Esophagus squamous epithelium (tissue), 5 donors: Measurements from ENCODE around the gene PATL2. TPM values are rescaled to one million over a fixed set of nuclear protein-coding genes. Genes with fewer than 3 reads are reported as not detected.

Experiments used
- DNase-seq: peaks from one replicate; lab custom pipeline; 2025; lab: John Stamatoyannopoulos, UW
- H3K27ac ChIP-seq, 4 donors: fragments of 200-600 bp; sonication (generic); one replicate each; pipeline ENCODE4 v1.5.1; 2016 to 2019; ENCODE audit warnings: mild to moderate bottlenecking in 1 of 4
- H3K27me3 ChIP-seq, 4 donors: fragments of 200-600 bp; sonication (generic); 1 replicate in 3 of 4; 2 replicates in 1 of 4; pipeline versions ENCODE4 v1.5.1 to v1.6.0; 2017 to 2021; ENCODE audit warnings: antibody characterized with exemption in 1 of 4
- H3K36me3 ChIP-seq, 3 donors: fragments of 200-600 bp; sonication (generic); one replicate each; pipeline ENCODE4 v1.5.1; 2016 to 2019
- H3K4me1 ChIP-seq, 3 donors: fragments of 200-600 bp; sonication (generic); one replicate each; pipeline ENCODE4 v1.5.1; 2017 to 2019
- H3K4me3 ChIP-seq, 4 donors: fragments of 200-600 bp; sonication (generic); 1 replicate in 3 of 4; 2 replicates in 1 of 4; pipeline ENCODE4 v1.5.1; 2016 to 2019; ENCODE audit warnings: mild to moderate bottlenecking in 2 of 4, moderate library complexity in 1 of 4
- H3K9me3 ChIP-seq, 3 donors: fragments of 200-600 bp; sonication (generic); one replicate each; pipeline ENCODE4 v1.5.1; 2016 to 2019
- POLR2A ChIP-seq, 4 donors: fragments of 450-650 bp; IDR thresholded peaks; one replicate each; pipeline ENCODE4 v1.6.1; 2017; ENCODE audit warnings: antibody characterized with exemption in 4 of 4, mild to moderate bottlenecking in 4 of 4, moderate library complexity in 3 of 4
- WGBS, 2 donors: methylation state at CpG; one replicate each; pipeline ENCODE4 v1.1.5; 2018; 5-methylcytosine and 5-hydroxymethylcytosine counted together
- intact Hi-C: fragments of 100-400 bp; cut with DNase I; formaldehyde crosslinking; loops from one replicate; pipeline ENCODE4 v1.15.0; 2022
- total RNA-seq, 4 donors: library from RNA; depleted of rRNA; stranded (reverse); fragments of >200 nt; gene quantifications; one replicate each; pipeline ENCODE4 v1.1.0, GENCODE V29; 2016
- TF ChIP-seq, protein P1 (sequence below), 6 experiments: fragments of 450-650 bp in 4 of 6; fragments of 200-600 bp in 2 of 6; sonication (generic) in 2 of 6; IDR thresholded peaks; one replicate each; pipeline ENCODE4 v1.5.1; 2016 to 2019; ENCODE audit warnings: antibody characterized with exemption in 6 of 6, mild to moderate bottlenecking in 4 of 6, moderate library complexity in 4 of 6
- donor health status: DM: yes; HTN: yes; CAD: no.

PATL2 gene
- total RNA-seq, 4 donors from 2014 or later: 1.3 TPM; not detected in 3

DNA sequence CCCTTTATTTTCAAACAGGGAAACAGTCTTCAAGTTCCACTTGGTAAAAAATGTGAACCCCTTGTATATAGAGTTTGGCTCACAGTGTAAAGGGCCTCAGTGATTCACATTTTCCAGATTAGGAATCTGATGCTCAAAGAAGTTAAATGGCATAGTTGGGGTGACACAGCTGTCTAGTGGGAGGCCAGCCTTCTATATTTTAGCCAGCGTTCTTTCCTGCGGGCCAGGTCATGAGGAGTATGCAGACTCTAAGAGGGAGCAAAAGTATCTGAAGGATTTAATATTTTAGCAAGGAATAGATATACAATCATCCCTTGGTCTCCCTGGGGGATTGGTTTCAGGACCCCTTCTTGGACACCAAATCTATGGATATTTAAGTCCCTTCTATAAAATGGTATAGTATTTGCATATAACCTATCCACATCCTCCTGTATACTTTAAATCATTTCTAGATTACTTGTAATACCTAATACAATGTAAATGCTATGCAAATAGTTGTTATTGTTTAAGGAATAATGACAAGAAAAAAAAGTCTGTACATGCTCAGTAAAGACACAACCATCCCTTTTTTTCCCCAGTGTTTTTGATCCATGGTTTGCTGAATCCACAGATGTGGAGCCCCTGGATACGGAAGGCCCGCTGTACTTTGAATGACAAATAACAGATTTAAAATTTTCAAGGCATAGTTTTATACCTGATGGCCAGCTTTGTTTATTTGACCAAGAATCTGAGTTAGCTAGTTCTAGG is 7.2 kb upstream of the PATL2 start:
- WGBS, 2 donors: 48 to 65% methylated on average over 4 of the region's 4 CpGs
- Histone ChIP-seq H3K4me3 (no peak overlapping the region), H3K27ac (no peak overlapping the region), H3K9me3 (no peaks in the 10 kb centered on the region), H3K4me1 (peaks cover 3 to 50% (median 24%) of the 10 kb centered on the region in 3 donors), H3K36me3 (peaks cover 6 to 56% (median 43%) of the 10 kb centered on the region in 3 donors), H3K27me3 (no peaks in the 10 kb centered on the region)
- TF ChIP-seq, protein P1, sequence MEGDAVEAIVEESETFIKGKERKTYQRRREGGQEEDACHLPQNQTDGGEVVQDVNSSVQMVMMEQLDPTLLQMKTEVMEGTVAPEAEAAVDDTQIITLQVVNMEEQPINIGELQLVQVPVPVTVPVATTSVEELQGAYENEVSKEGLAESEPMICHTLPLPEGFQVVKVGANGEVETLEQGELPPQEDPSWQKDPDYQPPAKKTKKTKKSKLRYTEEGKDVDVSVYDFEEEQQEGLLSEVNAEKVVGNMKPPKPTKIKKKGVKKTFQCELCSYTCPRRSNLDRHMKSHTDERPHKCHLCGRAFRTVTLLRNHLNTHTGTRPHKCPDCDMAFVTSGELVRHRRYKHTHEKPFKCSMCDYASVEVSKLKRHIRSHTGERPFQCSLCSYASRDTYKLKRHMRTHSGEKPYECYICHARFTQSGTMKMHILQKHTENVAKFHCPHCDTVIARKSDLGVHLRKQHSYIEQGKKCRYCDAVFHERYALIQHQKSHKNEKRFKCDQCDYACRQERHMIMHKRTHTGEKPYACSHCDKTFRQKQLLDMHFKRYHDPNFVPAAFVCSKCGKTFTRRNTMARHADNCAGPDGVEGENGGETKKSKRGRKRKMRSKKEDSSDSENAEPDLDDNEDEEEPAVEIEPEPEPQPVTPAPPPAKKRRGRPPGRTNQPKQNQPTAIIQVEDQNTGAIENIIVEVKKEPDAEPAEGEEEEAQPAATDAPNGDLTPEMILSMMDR (IDR thresholded peaks at IDR 0.05): no peak
- TF ChIP-seq POLR2A (IDR thresholded peaks at IDR 0.05): no peak
- no peak for DNase-seq
- intact Hi-C loops: no loop called here

DNA sequence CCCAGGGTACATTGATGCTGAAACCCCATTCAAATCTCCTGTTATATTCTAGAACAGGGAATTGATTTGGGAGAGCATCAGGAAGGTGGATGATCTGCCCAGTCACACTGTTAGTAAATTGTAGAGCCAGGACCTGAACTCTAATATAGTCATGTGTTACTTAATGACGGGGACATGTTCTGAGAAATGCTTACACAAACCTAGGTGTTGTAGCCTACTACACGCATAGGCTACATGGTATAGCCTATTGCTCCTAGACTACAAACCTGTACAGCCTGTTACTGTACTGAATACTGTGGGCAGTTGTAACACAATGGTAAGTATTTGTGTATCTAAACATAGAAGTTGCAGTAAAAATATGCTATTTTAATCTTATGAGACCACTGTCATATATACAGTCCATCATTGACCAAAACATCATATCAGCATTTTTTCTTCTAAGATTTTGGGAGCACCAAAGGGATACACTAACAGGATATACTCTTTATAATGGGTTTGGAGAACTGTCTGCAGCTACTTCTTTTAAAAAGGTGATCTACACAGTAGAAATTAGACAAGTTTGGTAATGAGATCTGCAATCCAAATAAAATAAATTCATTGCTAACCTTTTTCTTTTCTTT is 6.0 kb upstream of the PATL2 start:
- DNase-seq: no peak
- 89 to 92% methylated on average over 2 of the region's 2 CpGs for WGBS, 2 donors
- H3K9me3 ChIP-seq: no peaks in the 10 kb centered on the region
- H3K36me3 ChIP-seq: peaks cover 6 to 56% (median 43%) of the 10 kb centered on the region in 3 donors
- H3K4me3 ChIP-seq: no peak overlapping the region
- H3K4me1 ChIP-seq: peaks cover 9 to 58% (median 24%) of the 10 kb centered on the region in 3 donors
- no peak overlapping the region for H3K27ac ChIP-seq
- no peak for TF ChIP-seq POLR2A (IDR thresholded peaks at IDR 0.05)
- TF ChIP-seq, protein P1 (IDR thresholded peaks at IDR 0.05): no peak
- H3K27me3 ChIP-seq: no peaks in the 10 kb centered on the region
- intact Hi-C loops: no loop called here

DNA sequence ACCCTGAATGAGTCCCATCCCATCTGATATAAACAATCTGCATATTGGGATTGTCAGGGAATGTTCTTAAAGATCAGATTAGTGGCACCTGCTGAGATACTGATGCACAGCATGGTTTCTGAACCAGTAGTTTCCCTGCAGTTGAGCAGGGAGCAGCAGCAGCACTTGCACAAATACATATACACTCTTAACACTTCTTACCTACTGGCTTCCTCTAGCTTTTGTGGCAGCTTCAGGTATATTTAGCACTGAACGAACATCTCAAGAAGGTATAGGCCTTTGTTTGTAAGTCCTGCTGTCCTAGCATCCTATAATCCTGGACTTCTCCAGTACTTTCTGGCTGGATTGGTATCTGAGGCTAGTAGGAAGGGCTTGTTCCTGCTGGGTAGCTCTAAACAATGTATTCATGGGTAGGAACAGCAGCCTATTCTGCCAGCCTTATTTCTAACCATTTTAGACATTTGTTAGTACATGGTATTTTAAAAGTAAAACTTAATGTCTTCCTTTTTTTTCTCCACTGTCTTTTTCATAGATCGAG is 4.7 kb upstream of the PATL2 start:
- intact Hi-C loops: no loop called here
- Histone ChIP-seq H3K27me3 (no peaks in the 10 kb centered on the region), H3K9me3 (no peaks in the 10 kb centered on the region), H3K4me1 (peaks cover 9 to 58% (median 24%) of the 10 kb centered on the region in 3 donors), H3K27ac (no peak overlapping the region), H3K4me3 (peak overlapping the region in 1 of 4 donors; percentile 90), H3K36me3 (peaks cover 6 to 56% (median 43%) of the 10 kb centered on the region in 3 donors)
- 58 to 80% methylated on average over 2 of the region's 2 CpGs for WGBS, 2 donors
- TF ChIP-seq POLR2A (IDR thresholded peaks at IDR 0.05): no peak
- TF ChIP-seq, protein P1 (IDR thresholded peaks at IDR 0.05): no peak
- DNase-seq: no peak

DNA sequence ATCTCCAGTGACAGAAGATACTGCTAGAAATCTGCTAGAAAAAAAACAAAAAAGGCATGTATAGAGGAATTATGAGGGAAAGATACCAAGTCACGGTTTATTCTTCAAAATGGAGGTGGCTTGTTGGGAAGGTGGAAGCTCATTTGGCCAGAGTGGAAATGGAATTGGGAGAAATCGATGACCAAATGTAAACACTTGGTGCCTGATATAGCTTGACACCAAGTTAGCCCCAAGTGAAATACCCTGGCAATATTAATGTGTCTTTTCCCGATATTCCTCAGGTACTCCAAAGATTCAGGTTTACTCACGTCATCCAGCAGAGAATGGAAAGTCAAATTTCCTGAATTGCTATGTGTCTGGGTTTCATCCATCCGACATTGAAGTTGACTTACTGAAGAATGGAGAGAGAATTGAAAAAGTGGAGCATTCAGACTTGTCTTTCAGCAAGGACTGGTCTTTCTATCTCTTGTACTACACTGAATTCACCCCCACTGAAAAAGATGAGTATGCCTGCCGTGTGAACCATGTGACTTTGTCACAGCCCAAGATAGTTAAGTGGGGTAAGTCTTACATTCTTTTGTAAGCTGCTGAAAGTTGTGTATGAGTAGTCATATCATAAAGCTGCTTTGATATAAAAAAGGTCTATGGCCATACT is 4.1 kb upstream of the PATL2 start:
- TF ChIP-seq, protein P1 (IDR thresholded peaks at IDR 0.05): no peak
- no peak for TF ChIP-seq POLR2A (IDR thresholded peaks at IDR 0.05)
- Histone ChIP-seq H3K9me3 (no peaks in the 10 kb centered on the region), H3K4me3 (peak overlapping the region in 2 of 4 donors; percentile 81 to 90), H3K4me1 (peaks cover 9 to 63% (median 24%) of the 10 kb centered on the region in 3 donors), H3K27ac (peak overlapping the region in 2 of 4 donors; percentile 97 to 100), H3K36me3 (peaks cover 6 to 56% (median 43%) of the 10 kb centered on the region in 3 donors), H3K27me3 (no peaks in the 10 kb centered on the region)
- intact Hi-C loops: no loop called here
- DNase-seq: no peak
- WGBS, 2 donors: 63 to 65% methylated on average over 6 of the region's 6 CpGs
